ENCODE data around the gene EEF1E1.

EEF1E1 gene

GRCh38 chr6:8137529-8137939 is 35.2 kb upstream of the EEF1E1 start:
- H3K4me1 ChIP-seq (ENCODE audit: control insufficient read depth, insufficient read depth, low read depth, low read length) = no peaks in the 10 kb centered on the region
- no peak overlapping the region for H3K9ac ChIP-seq (ENCODE audit: low read length)
- no peaks in the 10 kb centered on the region for H3K79me1 ChIP-seq (replicated peaks; ENCODE audit: low read length, poor library complexity, severe bottlenecking)
- H2BK15ac ChIP-seq (ENCODE audit: low read depth, poor library complexity, severe bottlenecking) = no peak overlapping the region
- H2BK120ac ChIP-seq (ENCODE audit: low read depth, low read length) = no peak overlapping the region
- no peak overlapping the region for H3K4ac ChIP-seq (ENCODE audit: low read depth in 1 of 2, low read length in 2 of 2)
- no peaks in the 10 kb centered on the region for H3K36me3 ChIP-seq (ENCODE audit: control insufficient read depth in 1 of 2, insufficient read depth in 2 of 2, low read depth in 1 of 2, low read length in 2 of 2)
- peaks cover 0 to 12% of the 10 kb centered on the region in 2 experiments for H3K27me3 ChIP-seq (ENCODE audit: control insufficient read depth in 1 of 2, insufficient read depth in 1 of 2, low read length in 2 of 2)
- no peak overlapping the region for H2AFZ ChIP-seq (ENCODE audit: low read depth, low read length)
- no peak overlapping the region for H3K4me3 ChIP-seq (ENCODE audit: insufficient read depth in 1 of 2, low read depth in 1 of 2, low read length in 2 of 2)
- H4K91ac ChIP-seq (ENCODE audit: low read length) = no peak overlapping the region
- DNase-seq = no peak
- WGBS = 59% methylated on average over 5 of the region's 6 CpGs
- H3K9me3 ChIP-seq (ENCODE audit: control insufficient read depth, low read length) = no peaks in the 10 kb centered on the region
- no peak overlapping the region for H2BK12ac ChIP-seq (ENCODE audit: low read length in 2 of 2)
- no peak overlapping the region for H3K18ac ChIP-seq (ENCODE audit: low read depth in 1 of 2, low read length in 2 of 2)
- H3K23ac ChIP-seq (ENCODE audit: low read length in 2 of 2) = no peak overlapping the region
- H2BK5ac ChIP-seq (ENCODE audit: low read depth, low read length, poor library complexity, severe bottlenecking) = no peak overlapping the region
- H3K4me2 ChIP-seq (ENCODE audit: low read length, poor library complexity, severe bottlenecking) = no peak overlapping the region
- H2AK5ac ChIP-seq (ENCODE audit: low read length, severe bottlenecking) = no peak overlapping the region
- no peak overlapping the region for H3K14ac ChIP-seq (ENCODE audit: low read length in 2 of 2)
- H3K27ac ChIP-seq (ENCODE audit: low read length, poor library complexity, severe bottlenecking) = no peak overlapping the region
- no peak overlapping the region for H4K8ac ChIP-seq (ENCODE audit: low read length)

- Histone ChIP-seq H3K36me3 (ENCODE audit: control insufficient read depth in 1 of 2, insufficient read depth in 2 of 2, low read depth in 1 of 2, low read length in 2 of 2) (no peaks in the 10 kb centered on the region), H4K8ac (ENCODE audit: low read length) (no peak overlapping the region), H4K91ac (ENCODE audit: low read length) (no peak overlapping the region), H3K4me2 (ENCODE audit: low read length, poor library complexity, severe bottlenecking) (no peak overlapping the region), H2AFZ (ENCODE audit: low read depth, low read length) (no peak overlapping the region), H2BK15ac (ENCODE audit: low read depth, poor library complexity, severe bottlenecking) (no peak overlapping the region), H3K18ac (ENCODE audit: low read depth in 1 of 2, low read length in 2 of 2) (no peak overlapping the region), H2BK12ac (ENCODE audit: low read length in 2 of 2) (no peak overlapping the region), H2BK120ac (ENCODE audit: low read depth, low read length) (no peak overlapping the region), H3K4me1 (ENCODE audit: control insufficient read depth, insufficient read depth, low read depth, low read length) (no peaks in the 10 kb centered on the region), H3K9ac (ENCODE audit: low read length) (no peak overlapping the region), H3K23ac (ENCODE audit: low read length in 2 of 2) (no peak overlapping the region), H3K27me3 (ENCODE audit: control insufficient read depth in 1 of 2, insufficient read depth in 1 of 2, low read length in 2 of 2) (peaks cover 0 to 25% of the 10 kb centered on the region in 2 experiments), H3K27ac (ENCODE audit: low read length, poor library complexity, severe bottlenecking) (no peak overlapping the region), H2AK5ac (ENCODE audit: low read length, severe bottlenecking) (no peak overlapping the region), H2BK5ac (ENCODE audit: low read depth, low read length, poor library complexity, severe bottlenecking) (no peak overlapping the region), H3K4ac (ENCODE audit: low read depth in 1 of 2, low read length in 2 of 2) (no peak overlapping the region), H3K14ac (ENCODE audit: low read length in 2 of 2) (no peak overlapping the region), H3K4me3 (ENCODE audit: insufficient read depth in 1 of 2, low read depth in 1 of 2, low read length in 2 of 2) (no peak overlapping the region), H3K79me1 (replicated peaks; ENCODE audit: low read length, poor library complexity, severe bottlenecking) (no peaks in the 10 kb centered on the region), H3K9me3 (ENCODE audit: control insufficient read depth, low read length) (no peaks in the 10 kb centered on the region)
- no peak for DNase-seq
- WGBS = 91% methylated on average over 3 of the region's 3 CpGs
Observed at GRCh38 chr6:8135276-8135675, 32.9 kb upstream of the EEF1E1 start.

GRCh38 chr6:8132130-8132529 is 29.8 kb upstream of the EEF1E1 start:
- H2BK5ac ChIP-seq (ENCODE audit: low read depth, low read length, poor library complexity, severe bottlenecking) = no peak overlapping the region
- no peak overlapping the region for H2AFZ ChIP-seq (ENCODE audit: low read depth, low read length)
- no peak overlapping the region for H2BK12ac ChIP-seq (ENCODE audit: low read length in 2 of 2)
- H3K9me3 ChIP-seq (ENCODE audit: control insufficient read depth, low read length) = no peaks in the 10 kb centered on the region
- no peak overlapping the region for H3K9ac ChIP-seq (ENCODE audit: low read length)
- no peaks in the 10 kb centered on the region for H3K79me1 ChIP-seq (replicated peaks; ENCODE audit: low read length, poor library complexity, severe bottlenecking)
- no peak overlapping the region for H3K4ac ChIP-seq (ENCODE audit: low read depth in 1 of 2, low read length in 2 of 2)
- H3K4me3 ChIP-seq (ENCODE audit: insufficient read depth in 1 of 2, low read depth in 1 of 2, low read length in 2 of 2) = no peak overlapping the region
- H3K23ac ChIP-seq (ENCODE audit: low read length in 2 of 2) = no peak overlapping the region
- peak overlapping the region; percentile 47 for H4K8ac ChIP-seq (ENCODE audit: low read length)
- 73% methylated on average over 6 of the region's 6 CpGs for whole genome bisulfite sequencing
- H4K91ac ChIP-seq (ENCODE audit: low read length) = no peak overlapping the region
- H3K14ac ChIP-seq (ENCODE audit: low read length in 2 of 2) = no peak overlapping the region
- no peak overlapping the region for H3K18ac ChIP-seq (ENCODE audit: low read depth in 1 of 2, low read length in 2 of 2)
- H2AK5ac ChIP-seq (ENCODE audit: low read length, severe bottlenecking) = peak overlapping the region; percentile 26
- no peak overlapping the region for H3K4me2 ChIP-seq (ENCODE audit: low read length, poor library complexity, severe bottlenecking)
- DNase-seq = no peak
- no peak overlapping the region for H2BK15ac ChIP-seq (ENCODE audit: low read depth, poor library complexity, severe bottlenecking)
- peaks cover 0 to 26% of the 10 kb centered on the region in 2 experiments for H3K27me3 ChIP-seq (ENCODE audit: control insufficient read depth in 1 of 2, insufficient read depth in 1 of 2, low read length in 2 of 2)
- H3K27ac ChIP-seq (ENCODE audit: low read length, poor library complexity, severe bottlenecking) = no peak overlapping the region
- no peaks in the 10 kb centered on the region for H3K36me3 ChIP-seq (ENCODE audit: control insufficient read depth in 1 of 2, insufficient read depth in 2 of 2, low read depth in 1 of 2, low read length in 2 of 2)
- H2BK120ac ChIP-seq (ENCODE audit: low read depth, low read length) = no peak overlapping the region
- H3K4me1 ChIP-seq (ENCODE audit: control insufficient read depth, insufficient read depth, low read depth, low read length) = no peaks in the 10 kb centered on the region

- no peak overlapping the region for H3K4me3 ChIP-seq (ENCODE audit: insufficient read depth in 1 of 2, low read depth in 1 of 2, low read length in 2 of 2)
Observed at GRCh38 chr6:8131265-8131897, 29.0 kb upstream of the EEF1E1 start.

More at GRCh38 chr6:8131265-8131897, 29.0 kb upstream of the EEF1E1 start:
- H3K18ac ChIP-seq (ENCODE audit: low read depth in 1 of 2, low read length in 2 of 2) = no peak overlapping the region
- no peak overlapping the region for H2AFZ ChIP-seq (ENCODE audit: low read depth, low read length)
- no peak overlapping the region for H2BK5ac ChIP-seq (ENCODE audit: low read depth, low read length, poor library complexity, severe bottlenecking)
- H3K36me3 ChIP-seq (ENCODE audit: control insufficient read depth in 1 of 2, insufficient read depth in 2 of 2, low read depth in 1 of 2, low read length in 2 of 2) = no peaks in the 10 kb centered on the region
- H2AK5ac ChIP-seq (ENCODE audit: low read length, severe bottlenecking) = peak overlapping the region; percentile 49
- WGBS = 63% methylated on average over 9 of the region's 13 CpGs
- H3K9ac ChIP-seq (ENCODE audit: low read length) = no peak overlapping the region
- peaks cover 0 to 26% of the 10 kb centered on the region in 2 experiments for H3K27me3 ChIP-seq (ENCODE audit: control insufficient read depth in 1 of 2, insufficient read depth in 1 of 2, low read length in 2 of 2)
- H4K8ac ChIP-seq (ENCODE audit: low read length) = no peak overlapping the region
- H2BK15ac ChIP-seq (ENCODE audit: low read depth, poor library complexity, severe bottlenecking) = no peak overlapping the region
- H3K14ac ChIP-seq (ENCODE audit: low read length in 2 of 2) = no peak overlapping the region
- H2BK120ac ChIP-seq (ENCODE audit: low read depth, low read length) = no peak overlapping the region
- H3K4ac ChIP-seq (ENCODE audit: low read depth in 1 of 2, low read length in 2 of 2) = no peak overlapping the region
- H2BK12ac ChIP-seq (ENCODE audit: low read length in 2 of 2) = no peak overlapping the region
- DNase-seq = peak; percentile 73
- H3K27ac ChIP-seq (ENCODE audit: low read length, poor library complexity, severe bottlenecking) = no peak overlapping the region
- H3K9me3 ChIP-seq (ENCODE audit: control insufficient read depth, low read length) = no peaks in the 10 kb centered on the region
- no peak overlapping the region for H3K23ac ChIP-seq (ENCODE audit: low read length in 2 of 2)
- no peaks in the 10 kb centered on the region for H3K79me1 ChIP-seq (replicated peaks; ENCODE audit: low read length, poor library complexity, severe bottlenecking)
- H3K4me1 ChIP-seq (ENCODE audit: control insufficient read depth, insufficient read depth, low read depth, low read length) = no peaks in the 10 kb centered on the region
- no peak overlapping the region for H3K4me2 ChIP-seq (ENCODE audit: low read length, poor library complexity, severe bottlenecking)
- H4K91ac ChIP-seq (ENCODE audit: low read length) = no peak overlapping the region
